ENCODE measurements around the gene URI1.

URI1 gene

GRCh38 chr19:30011051-30011578, 69.1 kb downstream of the URI1 start:
- TF ChIP-seq CTCF (conservative IDR thresholded peaks at IDR 0.05; ENCODE audit: low read depth, low read length) = no peak
- Histone ChIP-seq H2AFZ (ENCODE audit: low read depth) (no peak overlapping the region), H4K20me1 (ENCODE audit: insufficient read depth) (no peaks in the 10 kb centered on the region), H3K27me3 (ENCODE audit: insufficient read depth, low read depth) (no peaks in the 10 kb centered on the region), H3K79me2 (ENCODE audit: insufficient read depth, low read depth) (no peaks in the 10 kb centered on the region), H3K9ac (no peak overlapping the region), H3K4me1 (ENCODE audit: low read depth, poor library complexity, severe bottlenecking) (no peaks in the 10 kb centered on the region), H3K27ac (no peak overlapping the region), H3K4me2 (no peak overlapping the region), H3K4me3 (IDR thresholded peaks at IDR 0.05; ENCODE audit: insufficient read depth, low read depth, low read length) (no peak overlapping the region), H3K36me3 (ENCODE audit: insufficient read depth) (peaks cover 7% of the 10 kb centered on the region; the same call in 1 of the 2 replicates)

GRCh38 chr19:30014770-30015169, 72.7 kb downstream of the URI1 start:
- no peaks in the 10 kb centered on the region for H3K27me3 ChIP-seq (ENCODE audit: insufficient read depth, low read depth)
- H4K20me1 ChIP-seq (ENCODE audit: insufficient read depth) = no peaks in the 10 kb centered on the region
- no peak overlapping the region for H2AFZ ChIP-seq (ENCODE audit: low read depth)
- H3K9ac ChIP-seq = no peak overlapping the region
- H3K4me2 ChIP-seq = no peak overlapping the region
- H3K27ac ChIP-seq = no peak overlapping the region
- no peaks in the 10 kb centered on the region for H3K4me1 ChIP-seq (ENCODE audit: low read depth, poor library complexity, severe bottlenecking)
- TF ChIP-seq CTCF (conservative IDR thresholded peaks at IDR 0.05; ENCODE audit: low read depth, low read length) = no peak
- H3K79me2 ChIP-seq (ENCODE audit: insufficient read depth, low read depth) = no peaks in the 10 kb centered on the region
- no peak overlapping the region for H3K4me3 ChIP-seq (IDR thresholded peaks at IDR 0.05; ENCODE audit: insufficient read depth, low read depth, low read length)
- peaks cover 4% of the 10 kb centered on the region; the same call in 1 of the 2 replicates for H3K36me3 ChIP-seq (ENCODE audit: insufficient read depth)

- H4K20me1 ChIP-seq (ENCODE audit: insufficient read depth) = no peaks in the 10 kb centered on the region
- H3K4me1 ChIP-seq (ENCODE audit: low read depth, poor library complexity, severe bottlenecking) = no peaks in the 10 kb centered on the region
- no peak overlapping the region for H3K27ac ChIP-seq
- H3K27me3 ChIP-seq (ENCODE audit: insufficient read depth, low read depth) = no peaks in the 10 kb centered on the region
- H3K9ac ChIP-seq = no peak overlapping the region
- H3K4me3 ChIP-seq (IDR thresholded peaks at IDR 0.05; ENCODE audit: insufficient read depth, low read depth, low read length) = no peak overlapping the region
- H3K79me2 ChIP-seq (ENCODE audit: insufficient read depth, low read depth) = no peaks in the 10 kb centered on the region
- no peaks in the 10 kb centered on the region; the same call in 1 of the 2 replicates for H3K36me3 ChIP-seq (ENCODE audit: insufficient read depth)
- TF ChIP-seq CTCF (conservative IDR thresholded peaks at IDR 0.05; ENCODE audit: low read depth, low read length) = no peak
- H2AFZ ChIP-seq (ENCODE audit: low read depth) = no peak overlapping the region
- no peak overlapping the region for H3K4me2 ChIP-seq
Measured at GRCh38 chr19:30017172-30017571, 75.1 kb downstream of the URI1 start.

GRCh38 chr19:30020189-30020588, 78.2 kb downstream of the URI1 start:
- no peaks in the 10 kb centered on the region for H3K4me1 ChIP-seq (ENCODE audit: low read depth, poor library complexity, severe bottlenecking)
- H3K4me2 ChIP-seq = no peak overlapping the region
- TF ChIP-seq CTCF (conservative IDR thresholded peaks at IDR 0.05; ENCODE audit: low read depth, low read length) = no peak
- no peaks in the 10 kb centered on the region for H3K27me3 ChIP-seq (ENCODE audit: insufficient read depth, low read depth)
- H2AFZ ChIP-seq (ENCODE audit: low read depth) = no peak overlapping the region
- no peaks in the 10 kb centered on the region for H3K79me2 ChIP-seq (ENCODE audit: insufficient read depth, low read depth)
- no peak overlapping the region for H3K9ac ChIP-seq
- H4K20me1 ChIP-seq (ENCODE audit: insufficient read depth) = no peaks in the 10 kb centered on the region
- no peak overlapping the region for H3K4me3 ChIP-seq (IDR thresholded peaks at IDR 0.05; ENCODE audit: insufficient read depth, low read depth, low read length)
- H3K27ac ChIP-seq = no peak overlapping the region
- no peaks in the 10 kb centered on the region for H3K36me3 ChIP-seq (ENCODE audit: insufficient read depth)

Data from KMS-11 (cell line).